Right kidney (tissue), 1 donor: Measurements from ENCODE around the gene NRXN2.

Source experiments
- DNase-seq: peaks from one replicate; pipeline ENCODE4 v3.0.0-alpha.2; 2016

The NRXN2 gene

GRCh38 chr11:64722141-64723065, 594 bp downstream of the NRXN2 start:
- DNase-seq = no peak

- no peak for DNase-seq
These were observed 1.7 kb downstream of the NRXN2 start for GRCh38 chr11:64721359-64721699.

- DNase-seq = no peak
These were observed 2.2 kb downstream of the NRXN2 start for GRCh38 chr11:64720640-64721358.

GRCh38 chr11:64720167-64720566, 2.8 kb downstream of the NRXN2 start:
- no peak for DNase-seq

- no peak for DNase-seq
These were observed 3.6 kb downstream of the NRXN2 start for GRCh38 chr11:64719406-64719805.

- DNase-seq = no peak
These were observed 4.2 kb downstream of the NRXN2 start for GRCh38 chr11:64718780-64719124.

GRCh38 chr11:64718084-64718779, 4.8 kb downstream of the NRXN2 start:
- no peak for DNase-seq

GRCh38 chr11:64717268-64717578, 5.8 kb downstream of the NRXN2 start:
- no peak for DNase-seq

GRCh38 chr11:64716473-64717267, 6.3 kb downstream of the NRXN2 start:
- DNase-seq = no peak

- no peak for DNase-seq
These were observed 7.1 kb downstream of the NRXN2 start for GRCh38 chr11:64715756-64716472.

- DNase-seq = no peak
These were observed 7.9 kb downstream of the NRXN2 start for GRCh38 chr11:64715110-64715509.

- no peak for DNase-seq
These were observed 8.3 kb downstream of the NRXN2 start for GRCh38 chr11:64714666-64715065.

- peak; percentile 44 for DNase-seq
These were observed 9.1 kb downstream of the NRXN2 start for GRCh38 chr11:64713781-64714363.

GRCh38 chr11:64713016-64713707, 9.8 kb downstream of the NRXN2 start:
- peak; percentile 79 for DNase-seq

GRCh38 chr11:64712430-64713015, 10.5 kb downstream of the NRXN2 start:
- DNase-seq = no peak

GRCh38 chr11:64711956-64712362, 11.0 kb downstream of the NRXN2 start:
- no peak for DNase-seq

GRCh38 chr11:64711138-64711955, 11.7 kb downstream of the NRXN2 start:
- peak; percentile 46 for DNase-seq

- DNase-seq = no peak
These were observed 12.4 kb downstream of the NRXN2 start for GRCh38 chr11:64710418-64711137.

GRCh38 chr11:64705501-64705900, 17.5 kb downstream of the NRXN2 start:
- DNase-seq = no peak
